K562 (cell line): Measurements from ENCODE around the gene CENPV. TPM values are rescaled to one million over a fixed set of nuclear protein-coding genes. Genes with fewer than 3 reads are reported as not detected.

Experiments
- ATAC-seq: fragments of 200-7000 bp; cut with Tn5 transposase; 3 replicates; pipeline ENCODE4 v1.9.1; 2020; ENCODE audit warnings: moderate library complexity
- BruUV-seq: library from RNA; stranded (reverse); fragments of 400-500 nt; replicated peaks from 2 replicates; lab custom pipeline; 2021; lab: Mats Ljungman, UMichigan
- CTCF ChIA-PET: fragments of 300-600 bp; formaldehyde crosslinking; extraction: SDS; loops from one replicate; lab custom pipeline; 2021; ENCODE audit warnings: low intra/inter-chr PET ratio; lab: Yijun Ruan, JAX
- POLR2A ChIA-PET: fragments of 300-600, 350-650 bp; sonication (Branson Sonifier 250); formaldehyde crosslinking; extraction: SDS; loops from one replicate; lab custom pipeline; 2021; ENCODE audit warnings: antibody characterized with exemption, inconsistent platforms; lab: Yijun Ruan, JAX
- DNase-seq, 4 experiments: peaks; one replicate each; pipeline versions ENCODE4 v3.0.0 to v3.0.0-alpha.2; 2011 to 2018; ENCODE audit warnings: low spot score in 3 of 4, mixed read lengths in 3 of 4; ENCODE audit errors: extremely low read depth in 1 of 4
- FAIRE-seq: peaks from 2 replicates; lab custom pipeline; 2011; peaks lifted over from hg19 to GRCh38; lab: Jason Lieb, UNC
- H2AFZ ChIP-seq: 2 replicates; pipeline ENCODE4 v1.6.0; 2011; ENCODE audit warnings: low read depth, low read length, control low read depth, inconsistent platforms
- H3K27ac ChIP-seq: fragments of 200-600 bp; 3 replicates; pipeline ENCODE4 v1.8.0; 2011; ENCODE audit warnings: low read depth, mild to moderate bottlenecking, control low read depth, inconsistent platforms, low read length, moderate library complexity, mixed read lengths; ENCODE audit errors: extremely low read depth
- H3K27me3 ChIP-seq, 2 experiments: fragments of 300-600 bp in 1 of 2; 2 replicates in 1 of 2; 3 replicates in 1 of 2; pipeline versions ENCODE4 v1.6.0 to v1.8.0; 2011; ENCODE audit warnings: inconsistent platforms in 2 of 2, low read length in 2 of 2, mild to moderate bottlenecking in 1 of 2, mixed read lengths in 1 of 2, moderate library complexity in 1 of 2; ENCODE audit not compliant: control insufficient read depth in 2 of 2, insufficient read depth in 2 of 2
- H3K36me3 ChIP-seq: fragments of 300-600 bp; 3 replicates; pipeline ENCODE4 v1.8.0; 2011; ENCODE audit warnings: mild to moderate bottlenecking, low read length, inconsistent platforms; ENCODE audit not compliant: control insufficient read depth, insufficient read depth
- H3K4me1 ChIP-seq, 2 experiments: fragments of 200-600 bp in 1 of 2; replicated peaks in 1 of 2; 2 replicates in 1 of 2; 3 replicates in 1 of 2; pipeline versions ENCODE4 v1.5.1 to v1.8.0; 2011; ENCODE audit warnings: inconsistent platforms in 2 of 2, low read length in 2 of 2, mild to moderate bottlenecking in 1 of 2, mixed read lengths in 1 of 2, moderate library complexity in 1 of 2; ENCODE audit not compliant: control insufficient read depth in 2 of 2, insufficient read depth in 2 of 2
- H3K4me2 ChIP-seq: 2 replicates; pipeline ENCODE4 v1.6.1; 2011; ENCODE audit warnings: low read length, control low read depth, inconsistent platforms, mixed read lengths; ENCODE audit not compliant: insufficient read depth
- H3K4me3 ChIP-seq: fragments of 200-600 bp; sonication (generic), shearing (Covaris generic); 2 replicates; pipeline ENCODE4 v1.5.1; 2016; ENCODE audit warnings: control low read depth, inconsistent platforms
- H3K79me2 ChIP-seq: fragments of 200-600 bp; 3 replicates; pipeline ENCODE4 v1.8.0; 2011; ENCODE audit warnings: low read length, inconsistent platforms; ENCODE audit not compliant: control insufficient read depth, insufficient read depth
- H3K9ac ChIP-seq, 2 experiments: 2 replicates each; pipeline versions ENCODE4 v1.6.0 to v1.6.1; 2011; ENCODE audit warnings: low read depth in 2 of 2, low read length in 2 of 2, control low read depth in 1 of 2, inconsistent platforms in 1 of 2, mild to moderate bottlenecking in 1 of 2, mixed read lengths in 1 of 2; ENCODE audit not compliant: insufficient read depth in 1 of 2
- H3K9me1 ChIP-seq: one replicate; pipeline ENCODE4 v1.6.0; 2011; ENCODE audit warnings: inconsistent platforms, mild to moderate bottlenecking, low read length, moderate library complexity; ENCODE audit not compliant: control insufficient read depth, insufficient read depth
- H3K9me3 ChIP-seq: replicated peaks from 2 replicates; pipeline ENCODE4 v1.5.1; 2011; ENCODE audit warnings: low read depth, low read length, inconsistent platforms; ENCODE audit not compliant: control insufficient read depth, insufficient read depth
- H4K20me1 ChIP-seq: replicated peaks from 2 replicates; pipeline ENCODE4 v1.6.1; 2011; ENCODE audit warnings: low read length, inconsistent platforms, mixed read lengths; ENCODE audit not compliant: control insufficient read depth, insufficient read depth
- ARID3A ChIP-seq: IDR thresholded peaks from 2 replicates; pipeline ENCODE4 v1.6.1; 2012; ENCODE audit warnings: low read depth, low read length, improper control_type of control experiment, borderline replicate concordance
- ATF2 ChIP-seq: sonication (generic); formaldehyde crosslinking; IDR thresholded peaks from 2 replicates; pipeline ENCODE4 v1.8.1; 2022; ENCODE audit warnings: missing genetic modification reagents
- CBFA2T3 ChIP-seq: fragments of 450-650 bp; IDR thresholded peaks from 2 replicates; pipeline ENCODE4 v1.6.1; 2017
- ERF ChIP-seq: fragments of 450-650 bp; formaldehyde crosslinking; IDR thresholded peaks from 2 replicates; pipeline ENCODE4 v1.4.0; 2020; ENCODE audit warnings: mild to moderate bottlenecking, mixed read lengths
- FOS ChIP-seq: IDR thresholded peaks from 3 replicates; pipeline ENCODE4 v1.6.1; 2011; ENCODE audit not compliant: insufficient read length; ENCODE audit errors: extremely low read depth
- FOXA3 ChIP-seq, 2 experiments: fragments of 450-650 bp in 1 of 2; sonication (generic) in 1 of 2; formaldehyde crosslinking; IDR thresholded peaks in 1 of 2; conservative IDR thresholded peaks in 1 of 2; 2 replicates each; pipeline versions ENCODE4 v1.4.0 to v1.8.0; 2020 to 2022; ENCODE audit warnings: mild to moderate bottlenecking in 2 of 2, missing genetic modification reagents in 1 of 2
- HMG20B ChIP-seq: fragments of 250-450 bp; sonication (Bioruptor Pico); IDR thresholded peaks from 2 replicates; pipeline ENCODE4 v1.5.0; 2021; ENCODE audit warnings: mild to moderate bottlenecking
- RBM15 ChIP-seq: fragments of 200-400 bp; formaldehyde crosslinking; IDR thresholded peaks from 2 replicates; pipeline ENCODE4 v1.6.1; 2018; ENCODE audit warnings: mild to moderate bottlenecking, low read length, moderate library complexity; ENCODE audit not compliant: insufficient read depth
- SNRNP70 ChIP-seq: fragments of 200-400 bp; formaldehyde crosslinking; optimal IDR thresholded peaks from 2 replicates; pipeline ENCODE3; 2017; ENCODE audit warnings: low read depth, low read length
- TAF1 ChIP-seq: IDR thresholded peaks from 2 replicates; pipeline ENCODE4 v1.6.1; 2011; ENCODE audit warnings: mild to moderate bottlenecking, low read length, moderate library complexity; ENCODE audit not compliant: insufficient read depth, control insufficient read depth, severe bottlenecking; ENCODE audit errors: extremely low read depth
- ZBTB9 ChIP-seq: fragments of 450-650 bp; formaldehyde crosslinking; IDR thresholded peaks from 2 replicates; pipeline ENCODE4 v1.4.0; 2020; ENCODE audit warnings: mild to moderate bottlenecking, moderate library complexity
- ZFPM2 ChIP-seq: fragments of 250-450 bp; sonication (Bioruptor Pico); IDR thresholded peaks from 2 replicates; pipeline ENCODE4 v1.5.1; 2022; ENCODE audit warnings: mild to moderate bottlenecking
- ZNF146 ChIP-seq: IDR thresholded peaks from one replicate; pipeline ENCODE4 v1.6.1; 2018; ENCODE audit warnings: missing compliant biosample characterization; ENCODE audit not compliant: unreplicated experiment
- ZNF23 ChIP-seq: fragments of 250-450 bp; sonication (Bioruptor Pico); IDR thresholded peaks from 2 replicates; pipeline ENCODE4 v1.4.0; 2020; ENCODE audit warnings: mild to moderate bottlenecking
- ZNF41 ChIP-seq: fragments of 250-450 bp; sonication (Bioruptor Pico); conservative IDR thresholded peaks from 2 replicates; pipeline ENCODE4 v1.4.0; 2020; ENCODE audit warnings: mild to moderate bottlenecking
- ZNF639 ChIP-seq, 2 experiments: fragments of 200-800 bp in 1 of 2; sonication (Bioruptor generic) in 1 of 2; sonication (generic) in 1 of 2; formaldehyde crosslinking in 1 of 2; IDR thresholded peaks in 1 of 2; conservative IDR thresholded peaks in 1 of 2; 2 replicates each; pipeline versions ENCODE4 v1.5.0 to v1.6.1; 2016 to 2020; ENCODE audit warnings: missing compliant biosample characterization in 1 of 2, missing genetic modification characterization in 1 of 2, missing genetic modification reagents in 1 of 2
- ZNF668 ChIP-seq: fragments of 250-450 bp; sonication (Bioruptor Pico); IDR thresholded peaks from 2 replicates; pipeline ENCODE4 v1.8.0; 2022; ENCODE audit warnings: mild to moderate bottlenecking, inconsistent platforms
- WGBS: fragments of 100-300 bp; shearing (Covaris generic); methylation state at CpG from one replicate; pipeline ENCODE4 v1.1.6; 2016; ENCODE audit warnings: low coverage, mixed read lengths; ENCODE audit not compliant: insufficient coverage; ENCODE audit errors: missing lambda C conversion rate; 5-methylcytosine and 5-hydroxymethylcytosine counted together
- in situ Hi-C: fragments of 300-500 bp; cut with MboI; formaldehyde crosslinking; loops from 4 replicates; pipeline ENCODE4 v1.15.0; 2018; ENCODE audit warnings: inconsistent platforms, mixed read lengths
- intact Hi-C: fragments of 100-400 bp; cut with micrococcal nuclease; formaldehyde crosslinking; loops from 2 replicates; pipeline ENCODE4 v1.14.2; 2022
- polyA plus RNA-seq, 8 experiments: library from polyadenylated mRNA; depleted of rRNA in 4 of 8; stranded (reverse) in 5 of 8; unstranded in 3 of 8; fragments of >200 nt; fragmentation: Nextera tagmentation in 2 of 8; fragmentation: Illumina TruSeq in 1 of 8; extraction: Ambion mirVana in 2 of 8; extraction: Trizol in 1 of 8; gene quantifications; 2 replicates each; pipeline versions ENCODE4 v1.2.1 to v1.2.3, GENCODE V29; 2011 to 2014; ENCODE audit warnings: inconsistent platforms in 1 of 8, missing spikeins in 1 of 8
- total RNA-seq, 7 experiments: library from RNA; depleted of rRNA in 6 of 7; stranded (reverse); fragments of >200 nt in 6 of 7; fragmentation: Illumina TruSeq in 2 of 7; extraction: Trizol in 2 of 7; gene quantifications; 2 replicates each; pipeline versions ENCODE4 v1.2.1 to v1.2.3, GENCODE V29; 2011 to 2021; ENCODE audit warnings: low replicate concordance in 1 of 7

The CENPV gene
- total and polyA plus RNA-seq, 9 of the 15 experiments (the other 6 are each of a cell fraction or from before 2014, with no cell fraction given) = 17.8 to 131 (median 89.3) TPM

- in situ Hi-C loops = no loop called here
- no peak for ATAC-seq
- CTCF ChIA-PET = no interaction called here
- Histone ChIP-seq H3K79me2 (no peaks in the 10 kb centered on the region), H3K9me3 (no peaks in the 10 kb centered on the region)
- TF ChIP-seq CBFA2T3 = no peak
- TF ChIP-seq ATF2 = no peak
- TF ChIP-seq TAF1 = no peak
- no peak for TF ChIP-seq ZNF41
- TF ChIP-seq ZNF23 (CRISPR knock-in tag) = no peak
- no peak for TF ChIP-seq ZBTB9 (CRISPR knock-in tag)
- TF ChIP-seq ZNF639 (CRISPR knock-in tag; conservative IDR thresholded peaks at IDR 0.05 in 1 of 2, IDR thresholded peaks at IDR 0.05 in 1 of 2) = no peak
- no peak for TF ChIP-seq ZNF146 (CRISPR knock-in tag)
- no peak for TF ChIP-seq ZFPM2 (CRISPR knock-in tag)
- no peak for TF ChIP-seq ARID3A
- TF ChIP-seq SNRNP70 = no peak
- no peak for TF ChIP-seq FOXA3 (CRISPR knock-in tag; conservative IDR thresholded peaks at IDR 0.05 in 1 of 2, IDR thresholded peaks at IDR 0.05 in 1 of 2)
- no peak for TF ChIP-seq FOS
- TF ChIP-seq ERF (CRISPR knock-in tag) = no peak
- TF ChIP-seq HMG20B (CRISPR knock-in tag) = no peak
- TF ChIP-seq RBM15 = no peak
- no peak for TF ChIP-seq ZNF668 (CRISPR knock-in tag)
- TF ChIP-seq, all 486 proteins: peak for 0
- Histone ChIP-seq H3K4me2 (no peak overlapping the region), H3K27me3 (no peaks in the 10 kb centered on the region), H3K4me1 (no peaks in the 10 kb centered on the region), H3K36me3 (peaks cover 37% of the 10 kb centered on the region; the same call in 2 of the 3 replicates), H3K9me1 (no peaks in the 10 kb centered on the region), H4K20me1 (no peaks in the 10 kb centered on the region), H3K9ac (no peak overlapping the region), H3K4me3 (no peak overlapping the region), H2AFZ (no peak overlapping the region), H3K27ac (no peak overlapping the region)
- DNase-seq = no peak
- no peak for FAIRE-seq
- BruUV-seq = no TSS peak
- 100% methylated on average over 4 of the region's 4 CpGs for WGBS
- POLR2A ChIA-PET = interaction anchor here (0.7 to 1.0 kb wide), 3 partner anchors 9 to 197 kb away, joined by 3 read pairs; no protein-coding TSS in a partner anchor
- intact Hi-C loops = no loop called here
Observed at GRCh38 chr17:16342979-16343378, 10.3 kb downstream of the CENPV start.
